ENCODE results near the gene FOLR3. TPM values are rescaled to one million over a fixed set of nuclear protein-coding genes. Genes with fewer than 3 reads are reported as not detected.

Gene FOLR3
- total and polyA plus RNA-seq, 2 of the 4 experiments (the other 2 are of a cell fraction): 0.29 to 0.36 TPM

DNA sequence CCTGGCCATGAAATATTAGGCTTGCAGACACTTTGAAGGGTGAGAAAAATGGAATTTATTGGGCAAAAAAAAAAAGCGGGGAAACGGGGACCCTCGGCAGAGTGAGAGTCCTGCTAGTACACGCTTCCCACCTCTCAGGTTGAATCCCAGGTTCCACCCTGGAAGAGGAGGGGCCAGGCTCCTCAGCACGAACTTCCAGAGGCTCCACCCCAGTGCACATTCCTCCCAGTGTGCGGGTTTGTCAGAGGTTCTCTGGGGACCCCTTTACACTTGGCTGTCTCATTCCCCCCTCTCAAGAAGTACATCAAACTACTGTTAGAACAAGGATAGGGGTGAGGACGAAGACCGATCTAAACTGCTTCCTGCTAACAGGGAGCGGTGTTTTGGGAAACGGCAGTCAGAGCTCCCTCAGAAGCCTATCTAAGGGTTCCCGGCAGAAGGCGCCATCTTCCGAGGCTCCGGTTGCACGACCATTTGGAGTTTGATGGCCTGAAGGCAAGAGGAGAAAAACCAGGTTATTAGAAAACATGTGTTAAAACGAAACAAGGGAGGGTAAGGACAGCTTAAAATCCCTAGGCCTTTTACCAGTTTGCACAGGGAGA, 27.5 kb downstream of the FOLR3 start:
- H3K4me3 ChIP-seq (ENCODE audit: insufficient read depth, low read depth, low read length): no peak overlapping the region
- H2BK5ac ChIP-seq (ENCODE audit: low read depth, low read length, poor library complexity, severe bottlenecking): no peak overlapping the region
- no peak overlapping the region for H4K8ac ChIP-seq (ENCODE audit: low read depth in 2 of 2, low read length in 2 of 2)
- H4K20me1 ChIP-seq (ENCODE audit: insufficient read depth, low read length): no peaks in the 10 kb centered on the region
- no peak overlapping the region for H2AK5ac ChIP-seq (ENCODE audit: low read depth, low read length)
- no peak overlapping the region for H2AK9ac ChIP-seq (replicated peaks; ENCODE audit: low read depth, low read length, poor library complexity)
- H4K91ac ChIP-seq (ENCODE audit: insufficient read depth, low read depth, low read length): no peak overlapping the region
- no peak overlapping the region for H2AFZ ChIP-seq (replicated peaks; ENCODE audit: low read length, poor library complexity)
- no peak overlapping the region for H3K4me2 ChIP-seq (ENCODE audit: low read depth, low read length)
- H3K18ac ChIP-seq (ENCODE audit: low read depth, low read length): no peak overlapping the region
- peaks cover 24% of the 10 kb centered on the region for H3K27me3 ChIP-seq (ENCODE audit: control insufficient read depth, insufficient read depth, low read length)
- ChIA-PET POLR2A (ENCODE audit: unreplicated experiment) (no interaction called here), CTCF (no interaction called here)
- ATAC-seq (ENCODE audit: low read depth) (no peak), DNase-seq (no peak)
- no peak for TF ChIP-seq POLR2A (IDR thresholded peaks at IDR 0.05; ENCODE audit: low read depth, low read length)
- no peak for TF ChIP-seq RAD21 (IDR thresholded peaks at IDR 0.05; ENCODE audit: low read length)
- TF ChIP-seq, protein P1, sequence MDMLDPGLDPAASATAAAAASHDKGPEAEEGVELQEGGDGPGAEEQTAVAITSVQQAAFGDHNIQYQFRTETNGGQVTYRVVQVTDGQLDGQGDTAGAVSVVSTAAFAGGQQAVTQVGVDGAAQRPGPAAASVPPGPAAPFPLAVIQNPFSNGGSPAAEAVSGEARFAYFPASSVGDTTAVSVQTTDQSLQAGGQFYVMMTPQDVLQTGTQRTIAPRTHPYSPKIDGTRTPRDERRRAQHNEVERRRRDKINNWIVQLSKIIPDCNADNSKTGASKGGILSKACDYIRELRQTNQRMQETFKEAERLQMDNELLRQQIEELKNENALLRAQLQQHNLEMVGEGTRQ (IDR thresholded peaks at IDR 0.05; ENCODE audit: low read depth, low read length): no peak
- no peak for TF ChIP-seq RCOR1 (IDR thresholded peaks at IDR 0.05; ENCODE audit: insufficient replicate concordance, low read length)
- TF ChIP-seq NFE2L2 (IDR thresholded peaks at IDR 0.05; ENCODE audit: low read depth, low read length): no peak
- no peak for TF ChIP-seq RFX5 (IDR thresholded peaks at IDR 0.05; ENCODE audit: low read depth, low read length)
- TF ChIP-seq ELK1 (IDR thresholded peaks at IDR 0.05; ENCODE audit: borderline replicate concordance, low read depth, low read length): no peak
- TF ChIP-seq MAZ (IDR thresholded peaks at IDR 0.05; ENCODE audit: borderline replicate concordance, low read depth, low read length): no peak
- TF ChIP-seq MAFK (IDR thresholded peaks at IDR 0.05; ENCODE audit: low read depth, low read length): no peak
- no peak for TF ChIP-seq CHD1 (IDR thresholded peaks at IDR 0.05; ENCODE audit: low read depth, low read length)
- TF ChIP-seq MXI1 (IDR thresholded peaks at IDR 0.05; ENCODE audit: borderline replicate concordance, low read depth, low read length): no peak
- no peak for TF ChIP-seq SMC3 (IDR thresholded peaks at IDR 0.05; ENCODE audit: low read depth, low read length)
- no peak for TF ChIP-seq FOS (IDR thresholded peaks at IDR 0.05; ENCODE audit: low read depth, low read length)
- TF ChIP-seq CTCF (conservative IDR thresholded peaks at IDR 0.05; ENCODE audit: low read depth, low read length): no peak
- TF ChIP-seq BHLHE40 (IDR thresholded peaks at IDR 0.05; ENCODE audit: low read depth, low read length): no peak
- TF ChIP-seq CEBPB (IDR thresholded peaks at IDR 0.05; ENCODE audit: low read depth, low read length): no peak
- H3K9me1 ChIP-seq (ENCODE audit: insufficient read depth, low read length): no peaks in the 10 kb centered on the region
- peaks cover 2% of the 10 kb centered on the region for H3K4me1 ChIP-seq (ENCODE audit: control insufficient read depth, insufficient read depth, low read length)
- WGBS, 2 experiments (ENCODE audit: extremely low coverage in 2 of 2, insufficient read length in 1 of 2): 81% methylated on average over 5 of the region's 16 CpGs; no CpG with 5 or more reads in 1 of the 2 experiments
- no peak overlapping the region for H3K9ac ChIP-seq (ENCODE audit: low read depth, low read length)
- no peaks in the 10 kb centered on the region for H3K36me3 ChIP-seq (ENCODE audit: control insufficient read depth, insufficient read depth, low read length)
- H2BK15ac ChIP-seq (ENCODE audit: low read depth, low read length): no peak overlapping the region
- H3K27ac ChIP-seq (ENCODE audit: insufficient read depth, low read length): no peak overlapping the region
- H3K56ac ChIP-seq (ENCODE audit: extremely low read depth, insufficient read depth, low read length): no peak overlapping the region
- no peaks in the 10 kb centered on the region for H3K9me3 ChIP-seq (ENCODE audit: control insufficient read depth, insufficient read depth, low read length)
- no peaks in the 10 kb centered on the region for H3K79me1 ChIP-seq (ENCODE audit: low read depth in 1 of 2, low read length in 2 of 2)
- no peak overlapping the region for H2BK120ac ChIP-seq (ENCODE audit: low read depth, low read length)
- H3K14ac ChIP-seq (replicated peaks; ENCODE audit: low read depth, low read length): no peak overlapping the region
- intact Hi-C loops (cut with micrococcal nuclease): no loop called here
- no peak overlapping the region for H4K5ac ChIP-seq (ENCODE audit: low read depth, low read length)
- no TSS peak for BruUV-seq (replicated peaks)
- no peak overlapping the region for H3K4ac ChIP-seq (ENCODE audit: low read depth, low read length)
- in situ Hi-C loops (cut with MboI; ENCODE audit: low sequenced_read_pairs): no loop called here
- H2BK20ac ChIP-seq (ENCODE audit: low read depth, low read length): no peak overlapping the region
- no peak overlapping the region for H3K23ac ChIP-seq (ENCODE audit: low read depth, low read length)
- dilution Hi-C loops (cut with HindIII; ENCODE audit: low sequenced_read_pairs, unreplicated experiment): no loop called here

All from IMR-90 (cell line).